MM.1S (cell line): Measurements from ENCODE around the gene SLC35B4.

Experiments
- DNase-seq: peaks from one replicate; pipeline ENCODE4 v3.0.0-alpha.2; 2015
- H2AFZ ChIP-seq: fragments of 300-600 bp; sonication (generic); 2 replicates; pipeline ENCODE4 v1.6.0; 2016; ENCODE audit warnings: antibody characterized with exemption, low read length
- H3F3A ChIP-seq: fragments of 300-600 bp; sonication (generic); 2 replicates; pipeline ENCODE4 v1.6.1; 2016; ENCODE audit warnings: mild to moderate bottlenecking, antibody characterized with exemption, low read length, moderate library complexity, mixed read lengths; ENCODE audit not compliant: insufficient read depth
- H3K27ac ChIP-seq: fragments of 300-600 bp; sonication (generic); 2 replicates; pipeline ENCODE4 v1.5.1; 2016; ENCODE audit warnings: mild to moderate bottlenecking, low read length
- H3K27me3 ChIP-seq: fragments of 300-600 bp; sonication (generic); replicated peaks from 2 replicates; pipeline ENCODE4 v1.6.0; 2016; ENCODE audit warnings: low read length; ENCODE audit not compliant: insufficient read depth
- H3K36me3 ChIP-seq: fragments of 300-600 bp; sonication (generic); replicated peaks from 2 replicates; pipeline ENCODE4 v1.6.1; 2016; ENCODE audit warnings: mild to moderate bottlenecking, low read length, mixed read lengths; ENCODE audit not compliant: insufficient read depth
- H3K4me1 ChIP-seq: fragments of 300-600 bp; sonication (generic); 2 replicates; pipeline ENCODE4 v1.6.1; 2016; ENCODE audit warnings: low read length, mixed read lengths
- H3K4me2 ChIP-seq: fragments of 300-600 bp; sonication (generic); 2 replicates; pipeline ENCODE4 v1.6.0; 2016; ENCODE audit warnings: low read depth, low read length
- H3K4me3 ChIP-seq: fragments of 300-600 bp; sonication (generic); 2 replicates; pipeline ENCODE4 v1.5.1; 2016; ENCODE audit warnings: low read length, mixed read lengths
- H3K79me2 ChIP-seq: fragments of 300-600 bp; sonication (generic); 2 replicates; pipeline ENCODE4 v1.6.1; 2016; ENCODE audit warnings: mixed run types, low read length, mixed read lengths
- H3K9ac ChIP-seq: fragments of 300-600 bp; sonication (generic); 2 replicates; pipeline ENCODE4 v1.6.1; 2016; ENCODE audit warnings: low read length, mixed read lengths
- H3K9me2 ChIP-seq: fragments of 300-600 bp; sonication (generic); replicated peaks from 2 replicates; pipeline ENCODE4 v1.6.1; 2016; ENCODE audit warnings: mild to moderate bottlenecking, low read length, mixed read lengths; ENCODE audit not compliant: insufficient read depth
- H3K9me3 ChIP-seq: fragments of 300-600 bp; sonication (generic); replicated peaks from 2 replicates; pipeline ENCODE4 v1.6.1; 2016; ENCODE audit warnings: mild to moderate bottlenecking, low read length, mixed read lengths; ENCODE audit not compliant: insufficient read depth
- H4K20me1 ChIP-seq: fragments of 300-600 bp; sonication (generic); 2 replicates; pipeline ENCODE4 v1.6.1; 2016; ENCODE audit warnings: mild to moderate bottlenecking, low read length, moderate library complexity, mixed read lengths; ENCODE audit not compliant: insufficient read depth
- CTCF ChIP-seq: fragments of 300-600 bp; sonication (generic); IDR thresholded peaks from 2 replicates; pipeline ENCODE4 v1.5.1; 2016; ENCODE audit warnings: antibody characterized with exemption, low read length, mixed read lengths
- EZH2 ChIP-seq: fragments of 300-600 bp; sonication (generic); optimal IDR thresholded peaks from 2 replicates; pipeline ENCODE3; 2017; ENCODE audit warnings: low read depth, mild to moderate bottlenecking, antibody characterized with exemption, low read length, mixed read lengths
- EZH2phosphoT487 ChIP-seq: fragments of 300-600 bp; sonication (generic); IDR thresholded peaks from 2 replicates; pipeline ENCODE4 v1.6.1; 2018; ENCODE audit warnings: antibody characterized with exemption, low read length

The SLC35B4 gene

GRCh38 chr7:134246761-134247160, 70.0 kb downstream of the SLC35B4 start:
- H3K9ac ChIP-seq = no peak overlapping the region
- H3K4me1 ChIP-seq = peaks cover 16% of the 10 kb centered on the region
- no peaks in the 10 kb centered on the region for H3K36me3 ChIP-seq
- H4K20me1 ChIP-seq = no peaks in the 10 kb centered on the region
- no peak overlapping the region for H2AFZ ChIP-seq
- TF ChIP-seq EZH2phosphoT487 (0 out of 2 replicates have a peak, but pooled peaks have one; percentile 4), CTCF (no peak), EZH2 (peak; percentile 70)
- H3K9me2 ChIP-seq = no peaks in the 10 kb centered on the region
- H3F3A ChIP-seq = peaks cover 19% of the 10 kb centered on the region
- H3K27me3 ChIP-seq = peaks cover 39% of the 10 kb centered on the region
- no peak overlapping the region for H3K27ac ChIP-seq
- no peak for DNase-seq
- no peaks in the 10 kb centered on the region for H3K9me3 ChIP-seq
- H3K4me2 ChIP-seq = peak overlapping the region; percentile 38
- no peaks in the 10 kb centered on the region for H3K79me2 ChIP-seq
- no peak overlapping the region for H3K4me3 ChIP-seq

- TF ChIP-seq EZH2 (no peak), CTCF (no peak), EZH2phosphoT487 (peak; percentile 73; the same call in 1 of the 2 replicates)
- Histone ChIP-seq H3K27me3 (peaks cover 36% of the 10 kb centered on the region), H3F3A (peaks cover 19% of the 10 kb centered on the region), H4K20me1 (no peaks in the 10 kb centered on the region), H3K79me2 (no peaks in the 10 kb centered on the region), H3K9me2 (no peaks in the 10 kb centered on the region), H3K4me2 (peak overlapping the region; percentile 38), H3K27ac (peak overlapping the region; percentile 55; the same call in 1 of the 2 replicates), H3K4me1 (peaks cover 16% of the 10 kb centered on the region), H3K4me3 (no peak overlapping the region), H3K9me3 (no peaks in the 10 kb centered on the region), H3K36me3 (no peaks in the 10 kb centered on the region), H3K9ac (no peak overlapping the region), H2AFZ (no peak overlapping the region)
- DNase-seq = peak; percentile 77
Observed at GRCh38 chr7:134246347-134246746, 70.4 kb downstream of the SLC35B4 start.

- H3K9me2 ChIP-seq = no peaks in the 10 kb centered on the region
- peak; percentile 97 for DNase-seq
- peaks cover 19% of the 10 kb centered on the region for H3F3A ChIP-seq
- no peak overlapping the region for H3K9ac ChIP-seq
- TF ChIP-seq EZH2 (no peak), EZH2phosphoT487 (no peak)
- no peaks in the 10 kb centered on the region for H4K20me1 ChIP-seq
- H3K27ac ChIP-seq = peak overlapping the region; percentile 55; the same call in 1 of the 2 replicates
- H3K27me3 ChIP-seq = peaks cover 36% of the 10 kb centered on the region
- no peak overlapping the region for H3K4me3 ChIP-seq
- no peak overlapping the region for H2AFZ ChIP-seq
- H3K4me1 ChIP-seq = peaks cover 16% of the 10 kb centered on the region
- no peaks in the 10 kb centered on the region for H3K79me2 ChIP-seq
- no peaks in the 10 kb centered on the region for H3K9me3 ChIP-seq
- H3K36me3 ChIP-seq = no peaks in the 10 kb centered on the region
- peak overlapping the region; percentile 38 for H3K4me2 ChIP-seq
Observed at GRCh38 chr7:134245253-134245652, 71.5 kb downstream of the SLC35B4 start.
